Cardiac fibroblast (primary cell): Measurements from ENCODE around the gene CCDC3.

Experiments used
- DNase-seq, 2 donors: peaks; one replicate each; pipeline versions ENCODE4 v3.0.0 to v3.0.0-alpha.2; 2010; ENCODE audit warnings: low read depth in 2 of 2
- H3K4me3 ChIP-seq, 2 donors: replicated peaks in 1 of 2; 1 replicate in 1 of 2; 2 replicates in 1 of 2; pipeline ENCODE4 v1.5.1; 2011; ENCODE audit warnings: low read depth in 2 of 2, low read length in 2 of 2, mild to moderate bottlenecking in 2 of 2, moderate library complexity in 1 of 2
- CTCF ChIP-seq: IDR thresholded peaks from one replicate; pipeline ENCODE4 v1.5.1; 2011; ENCODE audit warnings: low read depth, mild to moderate bottlenecking, low read length, inconsistent platforms

Gene CCDC3

DNA sequence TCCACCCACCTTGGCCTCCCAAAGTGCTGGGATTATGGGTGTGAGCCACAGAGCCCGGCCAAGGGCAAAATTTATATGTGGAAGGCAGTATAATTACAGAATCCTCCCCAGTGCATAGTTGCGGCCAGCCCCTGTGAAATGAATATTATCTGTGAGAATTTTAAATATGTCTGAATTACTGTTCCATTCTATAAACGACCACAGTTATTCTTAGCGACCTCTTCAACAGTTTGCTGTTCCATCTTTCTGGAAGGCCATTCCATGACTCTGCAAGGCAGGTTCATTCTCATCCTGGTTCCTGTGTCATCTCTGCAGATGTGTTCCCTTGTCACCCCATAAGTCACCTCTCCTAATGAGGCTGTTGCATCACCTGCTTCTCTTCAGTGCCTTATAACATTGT is 90.7 kb downstream of the CCDC3 start:
- TF ChIP-seq CTCF, result no peak
- no peak for DNase-seq
- no peak overlapping the region for H3K4me3 ChIP-seq

DNA sequence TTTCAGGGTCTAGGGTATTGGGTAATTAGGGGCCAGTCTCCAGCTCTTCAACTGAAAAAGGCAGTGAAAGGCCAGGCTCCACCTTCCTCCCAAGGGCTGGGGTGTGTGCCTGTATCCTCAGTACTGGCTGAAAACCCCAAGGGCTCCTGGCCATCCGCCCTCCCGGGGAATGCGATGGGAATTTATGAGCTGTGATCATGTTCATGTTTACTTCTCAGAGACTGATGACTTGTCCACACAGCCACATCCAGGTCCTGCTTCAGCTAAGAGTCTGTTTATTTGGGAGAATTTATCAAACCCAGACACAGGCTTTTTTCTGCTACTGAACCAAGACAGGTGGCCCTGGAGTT is 91.7 kb downstream of the CCDC3 start:
- no peak for TF ChIP-seq CTCF
- no peak for DNase-seq
- H3K4me3 ChIP-seq, result no peak overlapping the region

- TF ChIP-seq CTCF, result no peak
- no peak overlapping the region for H3K4me3 ChIP-seq
- no peak for DNase-seq
Measured at GRCh38 chr10:12909182-12909835, 92.2 kb downstream of the CCDC3 start.

DNA sequence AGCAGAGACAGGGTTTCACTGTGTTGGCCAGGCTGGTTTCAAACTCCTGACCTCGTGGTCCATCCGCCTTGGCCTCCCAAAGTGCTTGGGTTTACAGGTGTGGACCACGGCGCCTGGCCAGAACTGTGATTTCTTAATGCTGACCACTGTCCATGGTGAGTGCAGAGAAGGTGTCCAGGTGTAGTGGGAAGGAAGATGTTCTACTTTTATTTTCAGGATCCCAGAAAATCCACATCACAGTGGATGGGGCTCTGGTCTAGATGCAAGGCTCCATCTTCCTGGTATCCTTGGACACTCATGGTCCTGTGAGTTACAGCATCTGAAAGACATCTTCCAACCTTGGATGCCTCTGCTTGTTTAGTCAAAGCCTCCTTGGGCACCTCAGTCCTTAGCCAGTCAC is 92.7 kb downstream of the CCDC3 start:
- no peak for DNase-seq
- H3K4me3 ChIP-seq, result no peak overlapping the region
- TF ChIP-seq CTCF, result no peak

DNA sequence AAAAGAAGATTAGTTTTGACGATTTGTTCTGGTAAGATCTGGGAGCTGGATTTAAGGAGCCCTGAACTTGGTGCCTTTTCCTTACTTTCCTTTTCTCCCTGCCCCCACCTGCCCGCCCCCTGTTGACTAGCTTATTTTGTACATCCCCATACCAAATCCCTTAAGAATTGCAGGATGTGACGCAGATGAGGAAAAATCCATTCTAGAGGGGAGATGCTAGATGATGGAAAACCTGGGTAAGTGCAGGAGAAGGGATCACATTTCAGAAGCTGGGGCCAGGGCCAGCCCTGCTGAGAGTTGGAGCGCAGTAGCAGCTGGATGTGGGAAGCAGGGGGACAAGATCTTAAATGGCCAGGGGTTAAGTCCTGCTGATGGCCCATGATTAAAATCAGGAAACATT is 93.9 kb downstream of the CCDC3 start:
- no peak overlapping the region for H3K4me3 ChIP-seq
- DNase-seq, result peak; percentile 13 to 37
- no peak for TF ChIP-seq CTCF

GRCh38 chr10:12906051-12906541 is 95.4 kb downstream of the CCDC3 start:
- TF ChIP-seq CTCF, result no peak
- no peak overlapping the region for H3K4me3 ChIP-seq
- DNase-seq, result peak in 1 of 2 donors; percentile 2

GRCh38 chr10:12905067-12905466 is 96.4 kb downstream of the CCDC3 start:
- no peak for DNase-seq
- no peak for TF ChIP-seq CTCF
- H3K4me3 ChIP-seq, result no peak overlapping the region
